GM12872 (cell line): Measurements from ENCODE around the gene MRFAP1.

Source experiments
- CTCF ChIP-seq: IDR thresholded peaks from 3 replicates; pipeline ENCODE4 v1.5.1; 2011; ENCODE audit warnings: low read depth, mild to moderate bottlenecking, low read length, moderate library complexity; ENCODE audit not compliant: insufficient read depth

MRFAP1 gene

GRCh38 chr4:6688879-6689505 is 48.5 kb downstream of the MRFAP1 start:
- no peak for TF ChIP-seq CTCF

- no peak for TF ChIP-seq CTCF
Measured at GRCh38 chr4:6689506-6689960, 49.0 kb downstream of the MRFAP1 start.
